HL-60 (cell line): ENCODE measurements around the gene DDI2.

Source experiments
- CTCF ChIP-seq: IDR thresholded peaks from one replicate; pipeline ENCODE4 v1.5.1; 2011; ENCODE audit warnings: low read length, control low read depth, inconsistent platforms; ENCODE audit not compliant: insufficient read depth
- POLR2AphosphoS5 ChIP-seq: IDR thresholded peaks from 2 replicates; pipeline ENCODE4 v1.6.1; 2012; ENCODE audit warnings: low read depth

- no peak for TF ChIP-seq CTCF
- TF ChIP-seq POLR2AphosphoS5: no peak
Observed at GRCh38 chr1:15709226-15709625, 92.0 kb downstream of the DDI2 start.
